KMS-11 (cell line): ENCODE results near the gene WBP1.
"Not testable (repeated sequence)": the region's sequence is repeated elsewhere in the genome, so short reads cannot be mapped to it uniquely, and the experiment has no call there.

Experiments
- H2AFZ ChIP-seq: fragments of 200-600 bp; sonication (generic); 2 replicates; pipeline ENCODE4 v1.6.1; 2016; ENCODE audit warnings: antibody characterized with exemption, mixed run types, low read depth
- H3K27ac ChIP-seq: fragments of 200-600 bp; sonication (generic); 2 replicates; pipeline ENCODE4 v1.6.1; 2016; ENCODE audit warnings: mild to moderate bottlenecking, mixed run types
- H3K27me3 ChIP-seq: fragments of 200-600 bp; sonication (generic); 2 replicates; pipeline ENCODE4 v1.6.1; 2017; ENCODE audit warnings: mild to moderate bottlenecking, low read depth, mixed run types, moderate library complexity; ENCODE audit not compliant: insufficient read depth
- H3K36me3 ChIP-seq: fragments of 200-600 bp; sonication (generic); 2 replicates; pipeline ENCODE4 v1.6.1; 2017; ENCODE audit warnings: mild to moderate bottlenecking, mixed run types; ENCODE audit not compliant: insufficient read depth
- H3K4me1 ChIP-seq: fragments of 200-600 bp; sonication (generic); 2 replicates; pipeline ENCODE4 v1.6.1; 2016; ENCODE audit warnings: mild to moderate bottlenecking, low read depth, mixed run types; ENCODE audit not compliant: poor library complexity, severe bottlenecking
- H3K4me2 ChIP-seq: fragments of 200-600 bp; sonication (generic); 2 replicates; pipeline ENCODE4 v1.7.0; 2016; ENCODE audit warnings: mild to moderate bottlenecking, mixed run types
- H3K4me3 ChIP-seq: fragments of 200-600 bp; sonication (generic); IDR thresholded peaks from 2 replicates; pipeline ENCODE4 v1.6.1; 2017; ENCODE audit warnings: low read depth, low read length, mixed read lengths; ENCODE audit not compliant: insufficient read depth
- H3K79me2 ChIP-seq: fragments of 200-600 bp; sonication (generic); 2 replicates; pipeline ENCODE4 v1.6.1; 2016; ENCODE audit warnings: low read depth, mixed run types; ENCODE audit not compliant: insufficient read depth
- H3K9ac ChIP-seq: fragments of 200-600 bp; sonication (generic); 2 replicates; pipeline ENCODE4 v1.6.1; 2016; ENCODE audit warnings: mild to moderate bottlenecking, mixed run types
- H4K20me1 ChIP-seq: fragments of 200-600 bp; sonication (generic); 2 replicates; pipeline ENCODE4 v1.6.1; 2016; ENCODE audit warnings: mild to moderate bottlenecking, mixed run types; ENCODE audit not compliant: insufficient read depth
- TF ChIP-seq, protein P1 (sequence below): fragments of 200-600 bp; sonication (generic); conservative IDR thresholded peaks from 2 replicates; pipeline ENCODE4 v1.6.1; 2017; ENCODE audit warnings: low read depth, mild to moderate bottlenecking, antibody characterized with exemption, low read length, moderate library complexity, mixed read lengths

Gene WBP1

DNA sequence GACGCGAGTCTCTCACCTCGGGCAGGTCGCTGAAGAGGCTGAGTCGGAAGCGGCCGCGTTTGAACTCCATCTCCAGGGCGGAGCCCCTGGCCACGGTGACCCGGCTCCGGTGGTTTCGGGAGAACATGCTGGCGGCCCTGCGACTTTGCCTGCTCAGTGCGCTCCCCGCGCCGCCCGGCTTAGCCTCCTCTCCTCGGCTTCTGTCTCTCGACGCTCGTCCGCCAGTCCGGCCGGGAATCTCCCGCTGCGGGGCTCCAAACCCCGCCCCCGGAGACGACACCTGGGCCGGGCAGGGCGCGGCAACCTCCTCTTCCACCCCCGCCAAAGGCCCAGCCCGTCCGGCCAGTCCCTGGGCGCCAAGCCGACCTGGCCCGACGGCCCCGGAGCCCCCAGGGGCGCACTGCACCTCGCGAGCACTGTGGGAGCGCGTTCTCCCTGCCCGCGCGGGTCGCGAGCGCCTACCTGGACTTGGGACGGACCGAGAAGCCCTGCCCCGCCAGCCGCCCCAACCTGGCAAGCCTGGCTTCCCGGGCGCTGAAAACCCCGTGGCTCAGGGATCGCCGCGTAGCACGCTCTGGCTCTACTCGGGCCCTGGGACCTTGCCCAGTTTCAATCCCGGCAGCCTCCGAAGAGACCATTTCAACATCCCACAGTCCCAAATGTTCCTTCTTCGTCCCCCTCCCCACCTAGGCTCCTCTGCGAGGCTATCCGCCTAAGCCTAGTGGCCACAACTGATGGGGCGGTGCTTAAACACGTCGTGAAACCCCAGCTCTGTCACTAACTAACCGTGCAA is 16.4 kb upstream of the WBP1 start, which contains the start of gene RTKN:
Gene RTKN, minus strand, starts transcription at position 248 of the 793 bp plus-strand sequence. Its CDS starts 121 bp downstream, at position 127.
- TF ChIP-seq, protein P1, sequence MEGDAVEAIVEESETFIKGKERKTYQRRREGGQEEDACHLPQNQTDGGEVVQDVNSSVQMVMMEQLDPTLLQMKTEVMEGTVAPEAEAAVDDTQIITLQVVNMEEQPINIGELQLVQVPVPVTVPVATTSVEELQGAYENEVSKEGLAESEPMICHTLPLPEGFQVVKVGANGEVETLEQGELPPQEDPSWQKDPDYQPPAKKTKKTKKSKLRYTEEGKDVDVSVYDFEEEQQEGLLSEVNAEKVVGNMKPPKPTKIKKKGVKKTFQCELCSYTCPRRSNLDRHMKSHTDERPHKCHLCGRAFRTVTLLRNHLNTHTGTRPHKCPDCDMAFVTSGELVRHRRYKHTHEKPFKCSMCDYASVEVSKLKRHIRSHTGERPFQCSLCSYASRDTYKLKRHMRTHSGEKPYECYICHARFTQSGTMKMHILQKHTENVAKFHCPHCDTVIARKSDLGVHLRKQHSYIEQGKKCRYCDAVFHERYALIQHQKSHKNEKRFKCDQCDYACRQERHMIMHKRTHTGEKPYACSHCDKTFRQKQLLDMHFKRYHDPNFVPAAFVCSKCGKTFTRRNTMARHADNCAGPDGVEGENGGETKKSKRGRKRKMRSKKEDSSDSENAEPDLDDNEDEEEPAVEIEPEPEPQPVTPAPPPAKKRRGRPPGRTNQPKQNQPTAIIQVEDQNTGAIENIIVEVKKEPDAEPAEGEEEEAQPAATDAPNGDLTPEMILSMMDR: no peak
- Histone ChIP-seq H3K9ac (peak within 1 kb of the TSS; percentile 67; the same call in 1 of the 2 replicates), H3K4me3 (no peak within 1 kb of the TSS), H3K4me2 (peak within 1 kb of the TSS; percentile 63), H3K27me3 (no peaks in the 10 kb centered on the region), H2AFZ (peak within 1 kb of the TSS; percentile 75), H3K79me2 (no peaks in the 10 kb centered on the region), H4K20me1 (no peaks in the 10 kb centered on the region), H3K36me3 (no peaks in the 10 kb centered on the region), H3K27ac (0 out of 2 replicates have a peak within 1 kb of the TSS, but pooled peaks have one; percentile 12), H3K4me1 (peaks cover 12% of the 10 kb centered on the region)

DNA sequence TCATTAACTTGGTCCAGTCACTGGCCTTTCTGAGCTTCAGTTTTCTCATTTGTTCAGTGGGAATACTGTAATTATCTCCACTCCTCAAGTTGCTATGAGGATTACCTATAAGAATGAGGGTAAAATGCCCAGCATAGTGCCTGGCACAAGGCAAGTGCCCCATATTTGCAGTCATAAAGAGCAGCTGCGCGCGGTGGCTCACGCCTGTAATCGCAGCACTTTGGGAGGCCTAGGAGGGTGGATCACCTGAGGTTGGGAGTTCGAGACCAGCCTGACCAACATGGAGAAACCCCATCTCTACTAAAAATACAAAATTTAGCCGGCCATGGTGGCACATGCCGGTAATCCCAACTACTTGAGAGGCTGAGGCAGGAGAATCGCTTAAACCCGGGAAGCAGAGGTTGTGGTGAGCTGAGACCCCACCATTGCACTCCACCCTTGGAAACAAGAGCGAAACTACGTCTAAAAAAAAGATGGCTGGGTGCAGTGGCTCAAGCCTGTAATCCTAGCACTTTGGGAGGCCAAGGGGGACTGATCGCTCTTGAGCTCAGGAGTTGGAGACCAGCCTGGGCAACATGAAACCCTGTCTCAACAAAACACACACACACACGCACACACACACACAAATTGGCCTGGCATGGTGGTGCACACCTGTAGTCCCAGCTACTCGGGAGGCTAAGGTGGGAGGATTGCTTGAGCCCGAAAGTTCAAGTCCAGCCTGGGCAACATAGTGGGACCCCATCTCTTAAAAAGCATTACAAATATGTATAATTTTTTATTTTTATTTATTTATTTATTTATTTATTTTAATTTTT is 15.5 kb upstream of the WBP1 start:
- H3K79me2 ChIP-seq, H3K27ac ChIP-seq, H2AFZ ChIP-seq, H3K9ac ChIP-seq, H3K36me3 ChIP-seq, H3K4me2 ChIP-seq, H4K20me1 ChIP-seq, H3K4me3 ChIP-seq, H3K27me3 ChIP-seq: not testable (repeated sequence)
- H3K4me1 ChIP-seq: peaks cover 12% of the 10 kb centered on the region

DNA sequence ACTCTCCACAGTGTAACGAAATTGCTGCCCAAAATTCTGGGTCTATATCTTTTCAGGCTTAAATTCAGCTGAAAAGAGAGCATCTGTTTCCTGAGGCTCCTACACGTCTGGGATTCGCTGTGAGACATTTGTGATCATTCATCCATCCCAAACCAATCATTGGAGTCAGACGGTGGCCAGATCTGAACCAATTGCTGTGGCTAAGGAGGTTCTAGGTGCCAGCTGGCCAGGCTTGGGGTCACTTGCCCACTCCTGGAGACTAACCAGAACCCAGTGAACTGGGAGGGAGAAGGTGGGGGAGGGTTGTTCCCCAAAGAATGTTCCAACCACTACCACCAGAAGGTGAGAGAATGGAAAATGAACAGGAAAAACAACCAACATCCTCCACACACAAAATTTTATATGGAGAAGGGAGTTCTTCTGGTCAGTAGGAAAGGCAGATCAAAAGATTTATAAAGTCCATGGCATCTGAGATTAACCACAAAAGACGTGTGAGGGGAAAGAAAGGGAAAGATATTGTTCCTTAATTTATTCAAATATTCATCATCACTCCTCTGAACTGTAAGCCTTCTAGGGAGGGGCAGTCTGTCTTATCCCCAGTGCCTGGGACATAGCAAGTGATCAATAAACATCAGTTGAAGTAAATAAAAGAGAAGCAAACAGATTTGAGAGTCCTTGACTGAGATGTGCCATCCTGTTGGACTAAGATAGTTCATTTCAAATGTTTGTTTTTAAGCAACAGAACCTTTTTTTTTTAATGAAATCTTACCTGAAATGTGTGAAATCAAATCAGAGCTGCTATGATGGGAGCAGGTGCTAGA is 13.5 kb upstream of the WBP1 start:
- Histone ChIP-seq H3K4me3 (no peak overlapping the region), H3K4me1 (peaks cover 10% of the 10 kb centered on the region), H3K27me3 (no peaks in the 10 kb centered on the region), H3K27ac (no peak overlapping the region), H2AFZ (no peak overlapping the region), H4K20me1 (no peaks in the 10 kb centered on the region), H3K79me2 (no peaks in the 10 kb centered on the region), H3K4me2 (no peak overlapping the region), H3K36me3 (no peaks in the 10 kb centered on the region), H3K9ac (no peak overlapping the region)
- TF ChIP-seq, protein P1: no peak

DNA sequence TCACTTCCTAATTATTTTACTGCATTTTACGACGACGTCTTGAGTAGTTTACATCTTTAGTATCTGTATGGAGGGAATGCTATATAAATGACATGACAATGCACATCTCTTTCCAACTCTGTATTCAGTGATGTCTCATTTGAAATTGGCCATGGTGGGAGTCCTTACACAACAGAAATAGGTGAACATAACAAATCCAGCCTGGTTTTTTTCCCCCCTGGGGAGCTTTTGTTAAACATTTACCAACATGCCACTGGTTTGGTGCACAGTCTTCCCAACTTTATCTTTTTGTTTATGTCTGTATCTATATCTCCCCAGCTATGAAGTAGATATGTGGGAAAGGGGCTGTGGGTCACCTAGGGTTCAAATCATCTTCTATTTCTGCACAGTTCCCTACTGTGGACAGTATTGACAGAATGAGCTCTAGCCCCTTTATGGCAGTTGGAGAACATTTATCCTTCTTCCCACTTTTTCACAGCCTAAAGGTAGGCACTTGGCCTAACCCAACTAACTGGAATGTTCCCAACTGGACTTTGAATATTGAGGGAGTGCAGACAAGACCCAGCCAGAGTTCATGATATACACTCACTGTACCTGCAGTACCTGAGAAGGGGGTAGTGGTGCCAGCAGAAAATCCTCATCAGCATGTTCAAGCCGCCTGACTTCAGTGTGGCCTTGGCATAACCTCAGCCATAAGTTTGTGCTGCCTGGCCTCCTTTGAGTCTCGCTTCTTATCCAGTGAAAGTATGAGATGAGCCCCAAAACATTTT is 10.8 kb upstream of the WBP1 start:
- Histone ChIP-seq H4K20me1 (no peaks in the 10 kb centered on the region), H3K4me3 (no peak overlapping the region), H3K36me3 (no peaks in the 10 kb centered on the region), H3K9ac (no peak overlapping the region), H3K79me2 (no peaks in the 10 kb centered on the region), H3K27me3 (no peaks in the 10 kb centered on the region), H3K27ac (no peak overlapping the region), H3K4me2 (no peak overlapping the region), H2AFZ (no peak overlapping the region), H3K4me1 (peaks cover 2% of the 10 kb centered on the region)
- TF ChIP-seq, protein P1: no peak
